NCI-H82 treated with DMSO at 0.1 percent for 48 hours (cell line): ENCODE data around the gene GLIPR2.
"Not testable (repeated sequence)": the region's sequence is repeated elsewhere in the genome, so short reads cannot be mapped to it uniquely, and the experiment has no call there.

Experiments used
- DNase-seq: peaks from one replicate; lab custom pipeline; 2025; ENCODE audit not compliant: unreplicated experiment; lab: John Stamatoyannopoulos, UW

GLIPR2 gene

DNA sequence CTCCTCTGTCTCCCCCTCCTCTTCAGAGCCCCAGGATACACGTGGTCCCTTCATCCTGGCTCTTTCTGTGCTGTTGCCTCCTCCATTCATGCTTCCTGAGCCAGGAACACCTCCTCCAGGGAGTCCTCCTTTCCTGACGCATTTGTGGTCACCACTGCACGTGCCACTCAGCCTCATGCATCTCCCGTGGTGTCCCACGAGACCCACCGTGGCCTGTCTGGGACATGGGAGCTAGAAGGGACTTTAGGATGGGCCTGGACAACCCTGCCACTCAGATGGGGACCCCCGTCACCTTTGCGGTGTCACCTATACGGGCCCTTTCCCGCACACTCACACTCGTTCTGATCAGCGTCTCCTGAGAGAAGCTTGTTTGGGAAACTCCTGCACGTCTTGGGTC is 6.7 kb downstream of the GLIPR2 start:
- no peak for DNase-seq

DNA sequence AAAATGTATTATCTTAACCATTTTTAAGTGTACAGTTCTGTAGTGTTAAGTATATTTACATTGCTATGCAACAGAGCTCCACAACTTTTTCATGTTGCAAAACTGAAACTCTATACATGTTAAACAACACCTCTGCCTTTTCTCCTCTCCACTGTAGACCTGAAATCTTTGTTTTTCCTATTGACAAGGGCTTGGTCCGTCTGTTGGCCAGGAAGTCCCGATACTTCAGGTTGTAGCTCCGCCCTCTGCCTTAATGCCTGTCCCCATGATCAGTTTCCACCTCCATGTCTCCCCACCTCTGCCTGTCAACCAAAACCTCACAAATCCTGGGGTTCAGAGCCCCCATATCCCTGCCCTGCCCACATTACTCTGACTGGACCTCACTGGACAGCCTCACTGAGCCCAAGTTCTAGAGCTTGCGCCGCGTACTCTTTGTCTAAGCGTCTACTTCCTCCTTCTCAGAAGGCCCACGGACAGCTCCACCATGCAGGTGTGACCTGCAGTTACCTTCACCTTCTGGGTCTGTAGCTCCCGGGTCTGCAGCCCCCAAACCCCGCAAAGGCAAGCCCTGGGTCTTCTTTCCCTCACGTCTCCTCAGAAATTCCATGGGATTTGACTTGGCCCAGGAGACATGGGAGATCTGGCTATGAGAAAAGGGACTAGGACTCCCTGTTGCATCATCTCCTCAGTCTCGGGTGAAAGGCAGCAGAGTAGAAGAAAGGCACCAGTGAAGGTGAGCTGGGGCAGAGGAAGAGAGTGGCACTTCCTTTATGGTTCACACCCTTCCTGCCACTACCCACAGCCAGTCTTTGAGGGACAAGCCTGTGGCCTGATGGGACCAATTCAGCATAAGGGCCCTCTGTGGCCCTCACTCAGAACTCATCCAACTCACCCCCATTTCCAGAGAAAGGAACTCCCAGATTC is 8.0 kb downstream of the GLIPR2 start:
- no peak for DNase-seq

DNA sequence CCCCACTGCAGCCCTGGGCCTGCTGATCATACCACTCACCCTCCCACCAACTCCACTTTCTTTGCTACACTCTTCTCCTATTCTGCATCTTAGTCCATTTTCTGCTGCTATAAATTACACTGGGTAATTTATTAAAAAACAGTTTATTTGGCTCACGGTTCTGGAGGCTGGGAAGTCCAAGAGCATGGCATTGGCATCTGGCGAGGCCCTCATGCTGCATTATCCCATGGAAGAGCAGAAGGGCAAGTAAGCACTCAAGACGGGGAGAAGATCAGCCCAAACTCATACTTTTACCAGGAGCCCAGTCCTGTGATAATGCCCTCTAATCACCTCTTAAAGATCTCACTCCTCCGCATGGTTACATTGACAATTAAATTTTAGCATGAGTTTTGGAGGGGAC is 9.4 kb downstream of the GLIPR2 start:
- no peak for DNase-seq

DNA sequence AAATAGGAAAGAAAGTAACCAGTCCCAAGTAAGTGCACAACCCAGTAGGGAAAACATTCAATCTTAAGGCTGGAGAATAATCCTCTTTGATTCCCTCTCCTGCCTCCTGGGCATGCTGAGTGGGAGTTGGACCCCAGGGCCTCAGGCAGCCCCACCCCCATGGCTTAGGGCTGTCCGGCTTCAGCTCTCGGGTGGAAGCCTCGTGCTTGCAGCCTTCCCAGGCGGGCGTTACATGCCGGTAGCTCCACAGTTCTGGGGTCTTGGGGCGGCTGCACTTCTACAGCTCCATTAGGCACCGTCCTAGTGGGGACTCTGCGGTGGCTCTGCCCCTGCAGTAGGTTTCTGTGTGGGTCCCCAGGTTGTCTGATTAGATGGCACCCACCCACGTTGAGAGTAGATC is 10.1 kb downstream of the GLIPR2 start:
- DNase-seq = no peak

DNA sequence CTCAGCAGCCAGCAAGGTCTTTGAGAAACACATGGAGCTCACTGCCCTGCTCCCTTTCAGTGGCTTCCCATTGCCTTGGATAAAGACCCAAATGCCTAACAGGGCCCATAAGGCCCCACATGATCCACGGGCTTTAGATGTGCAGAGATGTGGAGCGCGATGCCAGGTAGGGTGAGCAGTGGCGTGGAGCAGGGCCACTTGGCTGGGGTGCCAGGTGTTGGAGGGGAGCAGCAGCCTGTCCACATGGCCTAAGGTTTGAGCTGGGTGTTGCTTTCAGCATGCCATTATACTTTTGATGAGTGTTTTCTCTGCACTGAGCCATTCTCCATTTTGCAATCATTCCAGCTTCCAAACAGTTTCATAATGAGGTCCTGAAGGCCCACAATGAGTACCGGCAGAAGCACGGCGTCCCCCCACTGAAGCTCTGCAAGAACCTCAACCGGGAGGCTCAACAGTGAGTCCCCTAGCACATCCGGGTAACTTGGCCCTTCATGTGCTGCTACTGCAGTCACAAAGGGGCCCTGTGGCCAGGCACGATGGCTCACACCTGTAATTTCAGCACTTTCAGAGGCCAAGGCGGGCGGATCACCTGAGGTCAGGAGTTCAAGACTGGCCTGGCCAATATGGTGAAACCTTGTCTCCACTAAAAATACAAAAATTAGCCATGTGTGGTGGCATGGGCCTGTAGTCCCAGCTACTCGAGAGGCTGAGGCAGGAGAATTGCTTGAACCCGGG is 11.1 kb downstream of the GLIPR2 start:
- DNase-seq = no peak

DNA sequence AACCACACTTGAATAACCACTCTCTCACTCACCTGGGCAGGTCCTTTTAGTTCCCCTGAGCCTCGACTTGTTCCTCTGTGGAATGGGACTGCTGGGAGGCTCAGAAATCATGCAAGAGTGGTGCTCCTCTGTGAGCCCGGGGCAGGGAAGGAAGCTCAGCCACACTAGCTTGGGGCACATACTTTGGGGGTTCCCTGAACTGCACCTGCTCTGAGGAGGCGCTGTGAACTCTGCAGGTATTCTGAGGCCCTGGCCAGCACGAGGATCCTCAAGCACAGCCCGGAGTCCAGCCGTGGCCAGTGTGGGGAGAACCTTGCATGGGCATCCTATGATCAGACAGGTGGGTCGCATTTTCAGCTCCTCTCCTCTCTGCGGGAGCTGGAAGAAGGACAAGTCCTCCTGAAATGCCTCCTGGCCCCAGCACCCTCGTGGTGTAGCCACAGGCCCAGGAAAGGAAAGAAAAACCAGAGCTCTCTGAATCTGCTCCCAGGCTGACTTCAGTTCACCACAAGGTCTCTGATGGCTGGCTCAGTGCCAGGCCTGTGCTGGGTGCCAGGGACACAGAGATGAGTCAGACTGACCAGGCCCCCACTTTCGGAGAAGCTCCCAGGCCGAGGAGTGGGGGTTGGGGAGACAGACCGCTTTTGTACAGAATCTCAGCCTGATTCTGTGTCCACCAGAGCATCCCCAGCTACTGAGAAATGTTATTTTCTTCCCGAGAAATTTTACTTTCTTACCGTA is 11.9 kb downstream of the GLIPR2 start:
- DNase-seq = no peak

DNA sequence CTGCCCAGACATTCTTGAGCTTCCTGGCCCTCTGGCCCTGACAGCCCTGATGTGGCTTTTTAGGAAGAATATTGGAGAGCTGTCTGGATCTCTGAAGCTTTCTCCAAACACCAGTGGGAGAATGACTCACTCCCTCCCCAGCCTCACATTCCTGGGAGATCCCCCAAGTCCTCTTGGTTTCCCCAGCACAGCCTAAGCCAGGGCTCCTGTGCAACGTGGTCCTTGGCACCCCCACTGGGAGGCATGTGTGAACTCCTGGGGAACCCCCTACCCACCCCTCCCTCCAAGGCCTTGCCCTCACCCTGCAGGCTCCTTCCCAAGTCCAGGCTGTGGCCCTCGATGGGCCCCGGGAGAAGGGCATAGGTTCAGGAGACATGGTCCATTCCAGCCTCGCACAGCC is 12.7 kb downstream of the GLIPR2 start:
- DNase-seq = no peak

DNA sequence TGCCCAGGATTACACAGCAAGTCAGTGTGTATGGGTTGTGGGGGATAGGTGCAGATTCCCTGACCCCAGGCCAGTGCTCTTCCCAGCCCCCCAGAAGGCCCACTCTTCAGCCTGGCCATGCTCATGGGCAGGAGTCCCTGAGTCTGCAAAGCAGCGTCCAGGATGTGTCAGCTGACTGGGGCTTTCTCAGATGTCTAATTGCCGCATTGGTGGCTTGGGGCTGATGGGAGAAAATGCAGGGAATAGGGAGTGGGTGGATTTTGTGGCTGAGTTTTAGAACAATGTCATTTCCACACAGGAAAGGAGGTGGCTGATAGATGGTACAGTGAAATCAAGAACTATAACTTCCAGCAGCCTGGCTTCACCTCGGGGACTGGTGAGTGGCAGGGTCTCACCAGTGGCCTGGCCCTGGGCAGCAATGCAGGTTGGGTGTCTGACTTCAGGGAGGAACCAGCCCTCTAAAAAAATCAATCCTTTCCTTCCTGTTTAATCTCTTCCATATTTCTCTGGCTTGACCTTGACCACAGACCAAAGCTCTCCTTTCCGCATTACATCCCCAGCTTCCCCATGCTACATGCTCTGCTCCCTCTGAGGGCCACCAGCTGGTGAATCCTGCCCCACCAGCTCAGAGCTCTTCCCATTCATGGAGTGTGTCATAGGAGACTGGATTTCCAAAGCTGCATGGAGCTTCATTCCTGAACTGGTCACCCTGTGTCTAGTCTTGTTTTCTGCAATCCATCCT is 14.2 kb downstream of the GLIPR2 start:
- no peak for DNase-seq

DNA sequence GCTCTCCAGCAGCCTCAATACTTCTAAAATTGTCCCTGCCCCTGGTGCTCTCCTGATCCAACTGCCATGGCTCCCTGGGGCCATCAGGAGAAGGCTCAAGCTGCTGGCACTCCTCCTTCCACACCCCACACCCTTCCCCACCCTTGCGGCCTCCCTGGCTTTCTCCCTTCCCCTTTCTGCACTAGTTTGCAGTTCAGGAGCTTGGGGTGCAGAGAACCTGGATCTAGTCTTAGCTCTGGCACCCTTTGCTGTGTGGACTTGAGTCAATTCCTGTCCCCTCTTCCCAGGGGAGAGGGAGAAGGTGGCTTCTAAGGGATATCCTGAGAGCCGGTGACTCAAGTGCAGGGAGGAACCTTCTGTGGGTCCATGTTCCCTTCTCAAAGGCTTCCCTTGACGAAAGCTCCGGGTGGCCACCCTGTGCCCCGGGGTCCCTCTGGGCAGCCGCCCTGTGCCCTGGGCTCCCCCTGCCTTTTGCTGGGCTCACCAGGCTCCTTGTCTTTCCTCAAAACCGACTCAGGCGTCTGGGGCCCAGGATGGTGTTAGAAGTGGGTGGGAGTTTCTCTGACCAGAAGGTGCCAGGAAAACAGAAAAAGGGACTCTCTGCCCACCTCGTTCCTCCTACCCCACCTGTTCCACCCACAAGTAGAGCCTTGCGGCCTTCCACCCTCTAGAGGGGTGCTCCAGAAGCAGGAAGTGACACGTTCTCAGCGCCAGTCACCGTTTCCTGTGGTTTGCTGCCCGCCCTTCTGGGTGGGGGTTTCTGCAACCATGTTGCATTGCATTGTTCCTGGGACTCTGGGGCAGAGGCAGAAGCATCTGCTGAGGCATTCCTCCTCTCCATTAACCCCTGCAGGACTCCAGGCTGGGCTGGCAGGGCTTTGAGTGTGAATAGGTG is 15.0 kb downstream of the GLIPR2 start:
- no peak for DNase-seq

DNA sequence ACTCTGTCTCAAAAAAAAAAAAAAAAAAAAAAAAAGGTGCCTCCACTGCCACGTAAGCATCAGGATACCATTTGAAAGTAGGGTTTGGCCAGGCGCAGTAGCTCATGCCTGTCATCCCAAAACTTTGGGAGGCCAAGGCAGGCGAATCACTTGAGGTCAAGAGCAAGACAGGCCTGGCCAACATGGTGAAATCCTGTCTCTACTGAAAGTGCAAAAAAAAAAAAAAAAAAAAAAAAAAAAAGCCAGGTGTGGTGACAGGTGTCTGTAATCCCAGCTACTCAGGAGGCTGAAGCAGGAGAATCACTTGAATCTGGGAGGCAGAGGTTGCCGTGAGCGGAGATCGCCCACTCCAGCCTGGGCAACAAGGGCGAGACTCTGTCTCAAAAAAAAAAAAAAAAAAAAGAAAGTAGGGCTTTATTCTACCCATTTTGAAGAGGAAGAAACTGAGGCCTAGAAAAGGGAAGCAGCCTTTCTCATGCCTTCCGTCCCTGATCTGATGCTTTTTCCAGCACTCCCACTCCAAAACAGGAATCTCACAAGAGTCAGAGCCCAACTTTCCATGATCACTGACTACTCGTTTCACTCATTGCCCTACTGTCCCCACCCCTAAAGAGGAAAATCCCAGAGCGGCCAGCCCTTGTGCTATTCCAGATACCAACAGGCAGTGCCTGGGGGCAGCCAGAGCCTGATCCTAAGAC is 16.4 kb downstream of the GLIPR2 start:
- no peak for DNase-seq

DNA sequence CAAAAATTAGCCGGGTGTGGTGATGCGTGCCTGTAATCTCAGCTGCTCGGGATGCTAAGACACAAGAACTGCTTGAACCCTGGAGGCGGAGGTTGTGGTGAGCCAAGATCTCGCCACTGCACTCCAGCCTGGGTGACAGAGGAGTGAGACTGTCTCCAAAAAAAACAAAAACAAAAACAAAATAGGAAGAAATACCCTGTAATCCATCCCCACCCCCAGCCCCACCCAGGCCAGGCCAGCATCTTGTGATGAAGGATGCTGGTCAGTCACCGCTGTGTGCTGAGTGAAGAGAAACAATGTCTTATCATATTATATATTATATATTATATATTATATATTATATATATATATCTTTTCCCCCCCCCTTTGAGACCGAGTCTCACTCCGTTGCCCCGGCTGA is 17.2 kb downstream of the GLIPR2 start:
- no peak for DNase-seq

DNA sequence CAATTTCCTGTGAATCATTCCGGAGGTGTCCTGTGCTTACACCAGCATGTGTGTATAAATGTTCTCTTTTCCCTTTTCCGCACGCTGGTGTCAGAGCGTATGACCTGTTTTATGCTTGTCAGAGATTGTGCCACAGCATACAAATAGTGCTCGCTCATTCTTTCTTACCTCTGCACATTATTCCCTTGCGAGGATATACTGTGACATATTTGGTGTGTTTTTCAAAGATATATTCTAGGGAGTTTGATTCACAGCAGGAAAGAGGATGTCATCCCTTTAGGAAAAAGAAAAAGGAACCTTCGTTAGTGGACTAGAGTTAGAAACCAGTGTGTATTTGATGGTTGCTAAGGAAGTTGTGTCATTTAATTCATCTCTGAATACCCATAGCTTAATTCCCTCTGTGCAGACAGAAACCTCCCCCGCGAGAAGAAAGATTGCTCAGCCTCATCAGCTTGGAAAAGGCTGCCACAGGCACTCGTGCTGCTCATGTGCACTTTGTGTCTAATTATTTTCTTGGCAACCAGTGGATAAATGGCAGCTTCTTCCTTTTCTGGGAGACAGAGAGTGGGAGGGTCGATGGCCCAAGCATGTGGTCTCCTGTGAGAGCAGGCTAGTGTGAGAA is 17.9 kb downstream of the GLIPR2 start:
- no peak for DNase-seq

DNA sequence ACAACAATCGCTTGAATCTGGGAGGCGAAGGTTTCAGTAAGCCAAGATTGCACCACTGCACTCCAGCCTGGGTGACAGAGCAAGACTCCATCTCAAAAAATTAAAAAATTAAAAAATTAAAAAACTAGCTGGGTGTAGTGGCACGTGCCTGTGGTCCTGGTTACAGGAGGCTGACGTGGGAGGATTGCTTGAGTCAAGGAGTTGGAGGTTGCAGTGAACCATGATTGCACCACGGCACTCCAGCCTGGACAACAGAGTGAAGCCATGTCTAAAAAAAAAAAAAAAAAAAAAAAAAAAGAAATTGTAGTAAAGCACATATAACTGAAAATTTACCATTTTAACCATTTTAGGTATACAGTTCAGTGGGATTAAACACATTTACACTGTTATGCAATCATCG is 19.6 kb downstream of the GLIPR2 start:
- DNase-seq = no peak

DNA sequence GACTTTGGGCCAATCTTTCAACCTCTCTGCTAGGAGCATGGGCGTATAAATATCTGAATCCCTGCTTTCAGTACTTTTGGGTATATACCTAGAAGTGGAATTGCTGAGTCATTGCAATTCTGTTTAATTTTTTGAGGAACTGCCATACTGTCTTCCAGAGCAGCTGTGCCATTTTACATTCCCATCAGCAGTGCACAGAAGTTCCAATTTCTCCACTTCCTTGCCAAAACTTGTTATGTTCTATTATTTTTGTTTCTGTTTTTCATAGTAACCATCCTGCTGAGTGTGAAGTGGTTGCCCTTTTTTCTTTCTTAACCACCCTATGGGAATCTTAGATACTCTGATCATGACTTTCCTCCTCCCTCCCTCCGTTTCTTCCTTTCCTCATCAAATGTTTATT is 21.6 kb downstream of the GLIPR2 start:
- DNase-seq = no peak

DNA sequence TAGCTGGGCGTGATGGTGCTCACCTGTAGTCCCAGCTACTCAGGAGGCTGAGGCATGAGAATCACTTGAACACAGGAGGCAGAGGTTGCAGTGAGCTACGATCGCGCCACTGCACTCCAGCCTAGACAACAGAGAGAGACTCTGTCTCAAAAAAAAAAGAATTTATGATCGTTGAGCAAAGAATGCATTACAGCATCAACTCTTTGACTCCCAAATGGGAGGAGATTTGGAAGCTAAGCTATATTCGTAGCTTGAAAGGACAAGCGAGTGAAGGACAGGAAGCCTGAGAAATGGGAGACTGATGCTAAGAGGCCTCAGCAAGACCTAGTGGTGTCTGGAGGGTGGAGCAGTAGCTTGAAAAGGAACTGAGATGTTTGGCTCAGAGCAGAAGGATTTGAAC is 22.4 kb downstream of the GLIPR2 start:
- DNase-seq = no peak

DNA sequence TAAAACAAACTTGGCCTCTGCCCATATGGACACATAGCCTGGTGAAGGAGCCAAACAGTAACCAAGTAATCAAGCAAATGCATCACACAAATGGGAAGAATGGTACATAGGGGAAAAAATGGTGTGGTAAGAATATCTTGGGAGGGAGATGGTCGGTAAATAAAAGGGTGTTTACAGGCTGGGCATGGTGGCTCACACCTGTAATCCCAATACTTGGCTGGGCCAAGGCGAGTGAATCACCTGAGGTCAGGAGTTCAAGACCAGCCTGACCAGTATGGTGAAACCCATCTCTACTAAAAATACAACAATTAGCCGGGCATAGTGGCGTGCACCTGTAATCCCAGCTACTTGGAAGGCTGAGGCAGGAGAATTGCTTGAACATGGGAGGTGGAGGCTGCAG is 23.0 kb downstream of the GLIPR2 start:
- not testable (repeated sequence) for DNase-seq

DNA sequence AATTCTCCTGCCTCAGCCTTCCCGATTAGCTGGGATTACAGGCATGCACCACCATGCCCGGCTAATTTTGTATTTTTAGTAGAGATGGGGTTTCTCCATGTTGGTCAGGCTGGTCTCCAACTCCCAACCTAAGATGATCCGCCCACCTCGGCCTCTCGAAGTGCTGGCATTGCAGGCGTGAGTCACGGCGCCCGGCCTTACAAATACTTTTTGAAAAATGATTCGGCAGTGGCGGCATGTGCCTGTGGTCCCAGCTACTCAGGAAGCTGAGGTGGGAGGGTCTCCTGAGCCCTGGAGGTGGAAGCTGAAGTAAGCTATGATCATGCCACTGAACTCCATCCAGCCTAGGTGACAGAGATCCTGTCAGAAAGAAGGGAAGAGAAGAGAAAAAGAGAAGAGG is 23.6 kb downstream of the GLIPR2 start:
- DNase-seq = not testable (repeated sequence)

DNA sequence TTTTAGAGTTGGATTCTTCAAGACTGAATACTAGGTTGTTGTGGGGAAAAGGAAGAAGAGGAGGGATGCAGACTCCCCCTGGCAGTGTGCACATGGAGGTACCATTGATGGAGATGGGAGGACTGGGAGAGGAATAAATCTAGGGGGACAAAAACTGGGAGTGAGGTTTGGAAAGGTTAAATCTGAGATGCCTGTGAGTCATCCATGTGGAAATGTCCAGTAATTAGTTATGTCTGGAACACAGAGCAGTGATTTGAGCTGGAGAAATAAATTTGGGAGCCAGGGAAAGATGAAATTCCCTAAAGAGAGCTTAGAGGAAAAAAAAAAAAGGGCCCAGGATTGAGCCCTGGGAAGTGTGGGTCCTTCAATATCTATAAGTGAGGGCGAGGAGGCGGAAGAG is 24.7 kb downstream of the GLIPR2 start:
- no peak for DNase-seq

DNA sequence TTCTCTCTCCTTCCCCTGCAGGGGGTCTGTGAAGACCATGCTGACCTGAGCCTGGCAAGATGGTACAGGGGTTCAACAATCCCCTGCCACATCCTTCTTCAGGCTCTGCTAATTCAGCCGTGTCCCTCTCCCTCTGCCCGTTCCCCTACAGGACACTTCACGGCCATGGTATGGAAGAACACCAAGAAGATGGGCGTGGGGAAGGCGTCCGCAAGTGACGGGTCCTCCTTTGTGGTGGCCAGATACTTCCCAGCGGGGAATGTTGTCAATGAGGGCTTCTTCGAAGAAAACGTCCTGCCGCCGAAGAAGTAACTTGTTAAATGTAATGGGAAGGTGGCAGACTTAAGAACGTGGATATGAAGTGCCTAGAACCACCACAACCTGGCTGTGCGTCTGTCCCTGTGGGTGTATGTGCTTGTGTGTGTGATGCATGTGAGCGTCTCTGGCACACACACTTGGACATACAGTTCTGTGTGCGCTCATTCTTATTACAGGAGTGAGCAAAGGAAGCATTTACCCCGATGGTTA is 25.7 kb downstream of the GLIPR2 start:
- DNase-seq = no peak
